ENCODE data around the gene GRIP1.

- TF ChIP-seq CTCF (IDR thresholded peaks at IDR 0.05) (no peak), POLR2A (IDR thresholded peaks at IDR 0.05) (no peak), EP300 (IDR thresholded peaks at IDR 0.05) (no peak)
Measured at GRCh38 chr12:66717036-66717673, 38.3 kb upstream of the GRIP1 start.

Measured in tibial nerve (tissue), 4 donors.